Nephron progenitor cell (in vitro differentiated cells): Measurements from ENCODE around the gene ATP1B2.
"Not testable (repeated sequence)": the region's sequence is repeated elsewhere in the genome, so short reads cannot be mapped to it uniquely, and the experiment has no call there.

Experiments
- DNase-seq: peaks from one replicate; pipeline ENCODE4 v3.0.0; 2021
- H3K27ac Mint-ChIP-seq: 2 replicates; pipeline ENCODE4 v1.8.0; 2021; ENCODE audit warnings: mild to moderate bottlenecking, moderate library complexity, mixed read lengths
- H3K27me3 Mint-ChIP-seq: 2 replicates; pipeline ENCODE4 v1.8.0; 2021; ENCODE audit warnings: mild to moderate bottlenecking, low read depth, mixed read lengths; ENCODE audit not compliant: poor library complexity
- H3K36me3 Mint-ChIP-seq: 2 replicates; pipeline ENCODE4 v1.8.0; 2021; ENCODE audit warnings: low read depth, mixed read lengths
- H3K4me1 Mint-ChIP-seq: 2 replicates; pipeline ENCODE4 v1.8.0; 2021; ENCODE audit warnings: mixed read lengths
- H3K4me3 Mint-ChIP-seq: 2 replicates; pipeline ENCODE4 v1.8.0; 2021; ENCODE audit warnings: mild to moderate bottlenecking, moderate library complexity, mixed read lengths
- H3K9me3 Mint-ChIP-seq: 2 replicates; pipeline ENCODE4 v1.8.0; 2021; ENCODE audit warnings: mild to moderate bottlenecking, moderate library complexity, mixed read lengths
- CTCF ChIP-seq: fragments of 200-600 bp; sonication (generic); IDR thresholded peaks from 2 replicates; pipeline ENCODE4 v1.5.0; 2021; ENCODE audit warnings: antibody characterized with exemption

Gene ATP1B2

GRCh38 chr17:7640783-7641182 is 9.9 kb upstream of the ATP1B2 start:
- no peak for DNase-seq
- Mint-ChIP-seq H3K4me3 (no peak overlapping the region), H3K36me3 (no peaks in the 10 kb centered on the region), H3K9me3 (peaks cover 5% of the 10 kb centered on the region), H3K27ac (no peak overlapping the region), H3K27me3 (peaks cover 20% of the 10 kb centered on the region), H3K4me1 (peaks cover 20% of the 10 kb centered on the region)
- TF ChIP-seq CTCF = no peak

DNA sequence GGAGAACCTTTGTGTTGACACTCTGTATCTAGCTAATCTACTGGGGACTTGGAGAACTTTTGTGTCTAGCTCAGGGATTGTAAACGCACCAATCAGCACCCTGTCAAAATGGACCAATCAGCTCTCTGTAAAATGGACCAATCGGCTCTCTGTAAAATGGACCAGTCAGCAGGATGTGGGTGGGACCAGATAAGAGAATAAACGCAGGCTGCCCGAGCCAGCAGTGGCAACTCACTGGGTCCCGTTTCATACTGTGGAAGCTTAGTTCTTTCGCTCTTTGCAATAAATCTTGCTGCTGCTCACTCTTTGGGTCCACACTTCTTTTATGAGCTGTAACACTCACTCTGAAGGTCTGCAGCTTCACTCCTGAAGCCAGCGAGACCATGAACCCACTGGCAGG is 9.1 kb upstream of the ATP1B2 start:
- Mint-ChIP-seq H3K4me1 (peaks cover 12% of the 10 kb centered on the region), H3K27me3 (peaks cover 20% of the 10 kb centered on the region), H3K27ac (peak overlapping the region; percentile 21)
- DNase-seq, H3K36me3 Mint-ChIP-seq, H3K9me3 Mint-ChIP-seq, H3K4me3 Mint-ChIP-seq: not testable (repeated sequence)

GRCh38 chr17:7644775-7645174 is 6.0 kb upstream of the ATP1B2 start:
- peaks cover 27% of the 10 kb centered on the region for H3K27me3 Mint-ChIP-seq
- no peaks in the 10 kb centered on the region for H3K36me3 Mint-ChIP-seq
- DNase-seq = no peak
- no peak overlapping the region for H3K27ac Mint-ChIP-seq
- peaks cover 5% of the 10 kb centered on the region for H3K9me3 Mint-ChIP-seq
- H3K4me1 Mint-ChIP-seq = peaks cover 11% of the 10 kb centered on the region
- no peak for TF ChIP-seq CTCF
- H3K4me3 Mint-ChIP-seq = no peak overlapping the region

DNA sequence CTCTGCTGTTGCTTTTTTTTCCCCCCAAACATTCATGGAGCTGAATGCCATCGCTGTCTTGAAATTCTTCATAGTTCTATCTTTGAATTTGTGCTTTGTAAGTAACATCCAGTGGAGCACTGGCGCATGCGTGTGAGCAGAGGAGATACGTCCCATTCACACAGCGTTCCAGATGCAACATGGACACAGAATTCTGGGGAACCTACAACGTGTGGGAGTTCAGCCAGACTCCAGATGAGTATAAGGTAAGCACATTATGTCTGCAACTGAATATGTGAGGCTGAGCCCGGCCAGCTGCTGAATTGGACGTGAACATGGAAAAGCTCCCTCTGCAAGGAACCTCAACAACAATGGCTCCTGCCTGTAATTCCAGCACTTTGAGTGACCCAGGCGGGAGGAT is 4.3 kb upstream of the ATP1B2 start:
- Mint-ChIP-seq H3K9me3 (peaks cover 5% of the 10 kb centered on the region), H3K4me3 (no peak overlapping the region), H3K27ac (no peak overlapping the region), H3K4me1 (peaks cover 21% of the 10 kb centered on the region), H3K27me3 (peaks cover 27% of the 10 kb centered on the region), H3K36me3 (no peaks in the 10 kb centered on the region)
- DNase-seq = no peak
- TF ChIP-seq CTCF = no peak

DNA sequence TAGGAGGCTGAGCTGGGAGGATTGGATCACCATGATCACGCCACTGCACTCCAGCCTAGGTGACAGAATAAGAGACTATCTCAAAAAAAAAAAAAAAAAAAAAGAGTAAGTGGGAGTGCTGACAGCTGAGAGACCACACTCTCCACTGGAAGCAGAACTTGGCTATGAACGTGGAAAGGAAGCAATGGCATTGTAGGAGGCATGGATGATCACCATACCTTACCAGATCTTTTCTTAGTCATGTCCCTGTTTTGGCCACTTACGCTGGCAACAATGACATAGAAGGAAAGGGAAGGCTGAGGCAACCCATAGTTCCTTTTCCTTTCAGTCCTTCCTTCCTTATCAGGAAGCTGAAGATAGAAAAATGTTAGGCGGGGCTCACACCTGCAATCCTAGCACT is 3.7 kb upstream of the ATP1B2 start:
- no peak for TF ChIP-seq CTCF
- peaks cover 19% of the 10 kb centered on the region for H3K4me1 Mint-ChIP-seq
- no peaks in the 10 kb centered on the region for H3K36me3 Mint-ChIP-seq
- DNase-seq = no peak
- no peak overlapping the region for H3K27ac Mint-ChIP-seq
- H3K4me3 Mint-ChIP-seq = no peak overlapping the region
- H3K27me3 Mint-ChIP-seq = peaks cover 27% of the 10 kb centered on the region
- no peaks in the 10 kb centered on the region for H3K9me3 Mint-ChIP-seq

DNA sequence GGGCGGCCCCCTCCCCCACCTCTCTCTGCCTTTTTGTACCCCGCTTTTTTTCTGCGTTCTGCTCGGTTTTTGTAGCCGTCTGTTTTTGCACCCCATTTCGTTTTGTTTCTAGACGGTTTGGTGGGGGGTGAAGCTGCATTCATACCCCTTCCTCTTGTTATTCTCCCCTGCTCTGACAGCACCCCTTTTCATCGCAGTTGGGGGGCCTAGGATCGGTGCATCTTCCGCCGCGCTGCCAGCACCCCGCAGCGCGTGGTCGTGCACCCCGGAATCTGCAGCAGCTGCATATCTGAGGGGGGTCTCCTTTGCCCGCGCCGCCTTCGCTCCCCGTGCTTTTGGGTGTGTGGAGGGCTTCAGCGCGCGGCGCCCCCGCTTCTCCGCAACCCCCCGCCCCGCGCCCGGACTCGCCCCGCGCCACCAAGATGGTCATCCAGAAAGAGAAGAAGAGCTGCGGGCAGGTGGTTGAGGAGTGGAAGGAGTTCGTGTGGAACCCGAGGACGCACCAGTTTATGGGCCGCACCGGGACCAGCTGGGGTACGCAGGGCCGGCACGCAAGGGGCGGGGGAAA is 455 bp downstream of the ATP1B2 start:
- H3K4me1 Mint-ChIP-seq = peaks cover 46% of the 10 kb centered on the region
- DNase-seq = no peak

More for the DNA sequence above, 455 bp downstream of the ATP1B2 start:
- Mint-ChIP-seq H3K9me3 (no peaks in the 10 kb centered on the region), H3K4me3 (peak overlapping the region; percentile 84), H3K36me3 (peaks cover 28% of the 10 kb centered on the region), H3K27ac (no peak overlapping the region), H3K27me3 (peaks cover 36% of the 10 kb centered on the region)
- no peak for TF ChIP-seq CTCF
